Stomach (tissue), 9 donors: ENCODE results near the gene HS6ST1. TPM values are rescaled to one million over a fixed set of nuclear protein-coding genes. Genes with fewer than 3 reads are reported as not detected.

Experiments
- DNase-seq, 2 donors: peaks; one replicate each; pipeline versions ENCODE4 v3.0.0 to v3.0.0-alpha.2; 2013 to 2019
- H3K27ac ChIP-seq, 5 donors: fragments of 200-600 bp in 4 of 5; sonication (generic) in 4 of 5; one replicate each; pipeline ENCODE4 v1.5.1; 2013 to 2019; ENCODE audit warnings: mild to moderate bottlenecking in 1 of 5, moderate library complexity in 1 of 5
- H3K27me3 ChIP-seq, 3 donors: fragments of 200-600 bp; sonication (generic); one replicate each; pipeline ENCODE4 v1.5.1; 2017 to 2019; ENCODE audit warnings: mixed run types in 1 of 3
- H3K36me3 ChIP-seq, 4 donors: fragments of 200-600 bp; sonication (generic); 1 replicate in 3 of 4; 2 replicates in 1 of 4; pipeline ENCODE4 v1.5.1; 2016 to 2019
- H3K4me1 ChIP-seq, 4 donors: fragments of 200-600 bp; sonication (generic); one replicate each; pipeline ENCODE4 v1.5.1; 2016 to 2019
- H3K4me3 ChIP-seq, 4 donors: fragments of 200-600 bp; sonication (generic) in 3 of 4; one replicate each; pipeline ENCODE4 v1.5.1; 2016 to 2019; ENCODE audit warnings: mild to moderate bottlenecking in 1 of 4
- H3K9me3 ChIP-seq, 4 donors: fragments of 200-600 bp; sonication (generic); one replicate each; pipeline ENCODE4 v1.5.1; 2016 to 2019
- CTCF ChIP-seq, 7 experiments: fragments of 450-650 bp in 4 of 7; fragments of 200-600 bp in 3 of 7; sonication (generic) in 3 of 7; IDR thresholded peaks; one replicate each; pipeline ENCODE4 v1.5.1; 2016 to 2019; ENCODE audit warnings: antibody characterized with exemption in 7 of 7, control low read depth in 2 of 7, mild to moderate bottlenecking in 1 of 7
- EP300 ChIP-seq: sonication (generic); formaldehyde crosslinking; IDR thresholded peaks from one replicate; pipeline ENCODE4 v1.6.1; 2017; ENCODE audit warnings: antibody characterized with exemption
- POLR2A ChIP-seq, 4 donors: fragments of 450-650 bp; IDR thresholded peaks; one replicate each; pipeline ENCODE4 v1.6.1; 2016; ENCODE audit warnings: antibody characterized with exemption in 4 of 4, control low read depth in 2 of 4, mild to moderate bottlenecking in 1 of 4, moderate library complexity in 1 of 4
- POLR2AphosphoS5 ChIP-seq, 3 donors: sonication (generic); formaldehyde crosslinking; IDR thresholded peaks; one replicate each; pipeline ENCODE4 v1.6.1; 2016; ENCODE audit warnings: antibody characterized with exemption in 3 of 3
- WGBS, 5 donors: extraction: QIAGEN DNeasy Blood & Tissue Kit in 3 of 5; methylation state at CpG; one replicate each; pipeline versions ENCODE4 v1.1.5 to v1.1.7; 2013 to 2018; 5-methylcytosine and 5-hydroxymethylcytosine counted together
- intact Hi-C: fragments of 100-400 bp; cut with DNase I; formaldehyde crosslinking; loops from one replicate; pipeline ENCODE4 v1.15.1; 2023; ENCODE audit warnings: low total_unique reads
- polyA plus RNA-seq, 3 donors: library from polyadenylated mRNA; stranded (reverse); fragments of 200-250 nt; gene quantifications; one replicate each; pipeline ENCODE4 v1.2.3, GENCODE V29; 2013
- total RNA-seq, 5 donors: library from RNA; depleted of rRNA; stranded (reverse); fragments of >200 nt; gene quantifications; one replicate each; pipeline versions ENCODE4 v1.1.0 to v1.2.3, GENCODE V29; 2014 to 2016
- donor health status: healthy with polysubstance abuse.
- donor health status: Bipolar disorder and iron deficiency.
- donor health status: healthy.

Gene HS6ST1
- total and polyA plus RNA-seq, 8 donors = 2.9 to 178 (median 12.8) TPM

DNA sequence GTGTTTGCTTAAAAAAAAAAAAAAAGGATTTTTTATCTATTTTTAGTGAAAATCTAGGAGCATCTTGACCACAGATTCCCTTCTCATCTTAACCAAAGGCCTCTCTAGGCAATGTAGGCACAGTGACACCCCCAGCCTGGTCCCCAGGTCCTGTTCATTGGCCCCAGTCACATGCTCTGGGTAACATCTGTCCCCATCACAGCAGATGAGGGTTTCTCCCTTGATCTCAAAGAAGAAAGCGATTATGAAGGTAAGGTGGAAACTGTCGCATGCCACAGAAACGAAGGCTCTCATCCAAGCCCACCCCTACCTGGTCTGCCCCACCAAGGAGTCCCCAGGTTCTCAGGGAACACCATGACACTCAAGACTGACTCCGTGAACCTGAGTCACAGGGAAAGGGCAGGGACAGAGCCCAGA, 4.7 kb downstream of the HS6ST1 start:
- WGBS, 5 donors = 88 to 96% (median 91%) methylated on average over 4 of the region's 4 CpGs
- no peak overlapping the region for H3K4me3 ChIP-seq

DNA sequence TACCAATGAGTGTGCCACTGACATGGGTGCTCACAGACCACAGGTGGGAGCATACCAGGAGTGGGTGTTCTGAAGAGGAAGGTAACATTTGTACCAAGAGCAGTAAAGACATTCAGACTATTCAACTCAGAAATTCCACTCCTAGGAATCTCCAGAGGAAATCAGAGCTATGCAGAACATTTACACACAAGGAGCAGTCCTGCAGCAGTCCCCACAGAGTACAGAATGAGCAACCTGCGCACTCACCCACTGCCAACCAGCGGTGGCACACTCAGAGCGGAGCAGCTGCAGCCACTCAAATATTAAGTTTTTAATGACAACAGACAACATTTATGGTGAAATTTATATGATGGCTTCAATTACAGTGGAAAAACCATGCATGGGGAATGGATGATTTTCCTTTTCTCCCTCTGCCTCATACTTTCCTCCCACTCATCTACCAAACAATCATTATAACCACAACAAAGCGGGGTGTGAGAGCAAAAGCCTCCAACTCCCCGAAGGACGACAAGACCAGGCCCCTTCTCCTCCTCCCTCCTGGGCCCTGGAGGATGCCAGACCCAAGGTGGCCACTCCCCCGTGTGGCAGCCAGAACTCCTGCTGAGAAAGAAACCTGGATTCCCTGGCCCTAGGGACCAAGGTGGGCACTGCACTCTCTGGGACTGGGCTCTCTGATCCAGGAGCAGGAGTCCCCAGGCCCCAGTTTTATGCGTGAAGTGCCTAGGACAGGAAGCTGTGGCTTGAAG, 5.4 kb downstream of the HS6ST1 start:
- Histone ChIP-seq H3K4me3 (no peak overlapping the region), H3K4me1 (peaks cover 54 to 87% (median 81%) of the 10 kb centered on the region in 4 donors), H3K27me3 (no peaks in the 10 kb centered on the region), H3K9me3 (no peaks in the 10 kb centered on the region), H3K27ac (no peak overlapping the region), H3K36me3 (peaks cover 0 to 15% (median 2%) of the 10 kb centered on the region in 4 donors)
- intact Hi-C loops = no loop called here
- WGBS, 5 donors = 43 to 69% (median 63%) methylated on average over 8 of the region's 8 CpGs
- peak; percentile 24 to 51 for DNase-seq
- no peak for TF ChIP-seq POLR2AphosphoS5 (IDR thresholded peaks at IDR 0.05)
- TF ChIP-seq CTCF (IDR thresholded peaks at IDR 0.05) = peak in 2 of 7 experiments; percentile 9 to 22
- no peak for TF ChIP-seq POLR2A (IDR thresholded peaks at IDR 0.05)
- TF ChIP-seq EP300 = no peak

More for the DNA sequence above, 4.7 kb downstream of the HS6ST1 start:
- no peak for TF ChIP-seq POLR2A (IDR thresholded peaks at IDR 0.05)
- TF ChIP-seq POLR2AphosphoS5 (IDR thresholded peaks at IDR 0.05) = no peak
- no peak for TF ChIP-seq CTCF (IDR thresholded peaks at IDR 0.05)
- no peak for TF ChIP-seq EP300
- DNase-seq = no peak
- H3K4me1 ChIP-seq = peaks cover 50 to 80% (median 74%) of the 10 kb centered on the region in 4 donors
- H3K27ac ChIP-seq = peak overlapping the region in 1 of 5 donors; percentile 18
- H3K36me3 ChIP-seq = peaks cover 0 to 15% (median 2%) of the 10 kb centered on the region in 4 donors
- no peaks in the 10 kb centered on the region for H3K9me3 ChIP-seq
- H3K27me3 ChIP-seq = no peaks in the 10 kb centered on the region
- intact Hi-C loops = no loop called here

DNA sequence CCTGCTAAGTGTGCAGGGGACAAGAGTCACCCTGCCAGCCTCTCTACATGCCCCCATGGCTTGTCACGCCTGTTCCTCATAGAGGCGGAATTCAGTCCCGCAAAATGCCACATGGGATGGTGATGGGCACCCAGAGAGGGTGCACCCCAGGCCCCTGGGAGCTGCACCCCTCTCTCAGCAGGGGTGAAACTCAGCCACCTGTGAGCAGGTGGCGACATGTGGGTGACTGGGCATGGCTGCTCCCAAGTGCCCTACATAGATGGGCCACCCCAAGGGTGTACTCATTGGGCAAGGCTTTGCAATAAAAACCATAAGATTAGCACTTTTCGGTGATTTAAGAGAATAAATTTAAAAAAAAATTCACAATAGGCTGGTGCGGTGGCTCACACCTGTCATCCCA, 6.3 kb downstream of the HS6ST1 start:
- Histone ChIP-seq H3K27ac (no peak overlapping the region), H3K27me3 (no peaks in the 10 kb centered on the region), H3K9me3 (no peaks in the 10 kb centered on the region), H3K4me1 (peaks cover 62 to 91% (median 85%) of the 10 kb centered on the region in 4 donors), H3K36me3 (peaks cover 0 to 15% (median 2%) of the 10 kb centered on the region in 4 donors), H3K4me3 (no peak overlapping the region)
- 95 to 96% (median 95%) methylated on average over 6 of the region's 6 CpGs for WGBS, 5 donors
- TF ChIP-seq CTCF (IDR thresholded peaks at IDR 0.05) (no peak), POLR2AphosphoS5 (IDR thresholded peaks at IDR 0.05) (no peak), POLR2A (IDR thresholded peaks at IDR 0.05) (no peak), EP300 (no peak)
- intact Hi-C loops = no loop called here
- peak in 1 of 2 donors; percentile 16 for DNase-seq

- TF ChIP-seq CTCF (IDR thresholded peaks at IDR 0.05) (no peak), EP300 (no peak), POLR2AphosphoS5 (IDR thresholded peaks at IDR 0.05) (no peak), POLR2A (IDR thresholded peaks at IDR 0.05) (no peak)
- 81 to 96% (median 93%) methylated on average over 9 to 11 of the region's 11 CpGs for WGBS, 5 donors
- Histone ChIP-seq H3K4me3 (no peak overlapping the region), H3K4me1 (peaks cover 62 to 91% (median 85%) of the 10 kb centered on the region in 4 donors), H3K9me3 (no peaks in the 10 kb centered on the region), H3K27me3 (no peaks in the 10 kb centered on the region), H3K36me3 (peaks cover 0 to 15% (median 2%) of the 10 kb centered on the region in 4 donors), H3K27ac (no peak overlapping the region)
- DNase-seq = peak; percentile 1 to 23
- intact Hi-C loops = no loop called here
These were observed 6.8 kb downstream of the HS6ST1 start for GRCh38 chr2:128311755-128312341.
